ENCODE measurements around the gene PCDHAC1.

The PCDHAC1 gene

GRCh38 chr5:140969880-140970279, 43.8 kb downstream of the PCDHAC1 start:
- DNase-seq, result no peak

DNA sequence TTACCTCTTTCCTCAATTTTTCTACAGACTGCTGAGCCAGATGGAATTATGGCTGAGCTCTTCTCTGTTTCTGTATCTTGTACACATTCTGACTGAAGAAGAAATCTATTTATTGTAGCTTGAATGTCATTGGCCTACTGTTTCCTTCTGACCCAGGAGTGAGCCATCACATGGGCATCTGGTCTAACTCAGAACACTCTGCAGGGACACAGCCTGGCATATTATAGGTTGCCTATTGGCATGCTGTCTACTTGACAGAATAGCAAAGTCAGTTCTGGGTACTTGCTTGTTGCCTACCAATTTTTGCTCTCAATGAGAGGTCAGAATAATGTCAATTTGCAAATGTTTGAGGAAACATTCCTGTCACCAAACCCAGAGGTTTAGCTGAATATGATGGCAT, 47.5 kb downstream of the PCDHAC1 start:
- DNase-seq, result no peak

DNA sequence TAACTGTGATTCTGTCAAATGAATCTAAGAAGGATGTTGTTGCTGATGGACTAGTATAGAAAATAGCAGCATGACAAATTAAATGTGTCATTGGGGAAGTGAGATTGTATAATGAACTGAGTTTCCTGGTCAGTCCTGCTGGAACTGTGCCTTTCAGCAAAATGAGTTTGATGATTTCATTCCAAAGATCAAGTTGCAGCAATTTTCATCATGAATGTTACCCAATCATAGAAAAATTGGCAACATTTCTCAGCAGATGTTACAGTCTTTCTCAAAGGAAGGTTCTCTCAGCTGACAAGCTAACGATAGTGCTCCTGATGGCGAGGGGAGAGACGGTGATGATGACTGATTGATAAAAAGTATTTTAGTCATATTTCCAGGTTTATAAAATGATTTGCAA, 50.9 kb downstream of the PCDHAC1 start:
- no peak for DNase-seq

DNA sequence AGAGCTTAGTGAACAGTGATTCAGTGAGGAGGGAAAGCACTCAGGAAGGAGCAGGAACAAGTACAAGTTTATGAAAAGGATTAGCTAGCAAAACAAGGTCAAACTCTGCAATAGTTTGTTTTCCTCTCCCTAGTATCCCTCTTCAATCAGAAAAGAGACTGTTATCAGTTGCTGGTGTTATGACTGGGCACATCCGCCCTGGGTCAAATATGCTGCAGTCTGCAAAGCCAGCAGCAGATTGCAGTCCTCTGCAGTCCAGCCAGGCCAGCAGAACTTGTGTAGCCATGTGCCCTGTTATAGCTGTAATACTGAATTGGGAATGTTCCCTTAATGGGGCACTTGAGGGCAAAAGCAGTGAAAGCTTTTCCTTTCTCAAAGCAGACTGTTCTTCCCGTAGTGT, 52.2 kb downstream of the PCDHAC1 start:
- DNase-seq, result no peak

DNA sequence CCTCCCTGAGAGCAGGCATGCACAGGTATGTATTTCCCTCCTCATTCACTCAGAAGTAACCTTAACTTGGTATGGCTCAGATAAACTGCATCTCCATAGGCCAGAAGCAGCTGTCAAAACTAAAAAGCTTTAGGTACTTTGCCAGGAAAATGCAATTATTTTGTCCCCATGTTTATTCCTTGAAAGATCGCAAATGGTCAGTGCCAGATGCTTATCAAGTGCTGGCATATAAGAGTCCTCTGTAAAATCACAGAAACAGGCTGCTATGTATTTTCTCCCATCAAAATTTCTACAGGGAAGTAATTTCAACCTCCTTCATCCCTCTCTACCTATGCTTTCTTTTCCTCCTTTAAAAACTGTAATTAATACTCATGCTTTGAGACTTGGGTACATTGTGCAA, 52.9 kb downstream of the PCDHAC1 start:
- no peak for DNase-seq
